Stimulated activated naive CD4-positive, alpha-beta T cell treated with Interleukin-2 at 50 U/mL for 16 hours (primary cell): ENCODE measurements around the gene RPGRIP1.
A peak's percentile ranks its signal among the peaks of the same experiment; 100 is the strongest.
"Not testable (repeated sequence)": the region's sequence is repeated elsewhere in the genome, so short reads cannot be mapped to it uniquely, and the experiment has no call there.

Source experiments
- DNase-seq: peaks from one replicate; lab custom pipeline; 2025; lab: John Stamatoyannopoulos, UW

Gene RPGRIP1

DNA sequence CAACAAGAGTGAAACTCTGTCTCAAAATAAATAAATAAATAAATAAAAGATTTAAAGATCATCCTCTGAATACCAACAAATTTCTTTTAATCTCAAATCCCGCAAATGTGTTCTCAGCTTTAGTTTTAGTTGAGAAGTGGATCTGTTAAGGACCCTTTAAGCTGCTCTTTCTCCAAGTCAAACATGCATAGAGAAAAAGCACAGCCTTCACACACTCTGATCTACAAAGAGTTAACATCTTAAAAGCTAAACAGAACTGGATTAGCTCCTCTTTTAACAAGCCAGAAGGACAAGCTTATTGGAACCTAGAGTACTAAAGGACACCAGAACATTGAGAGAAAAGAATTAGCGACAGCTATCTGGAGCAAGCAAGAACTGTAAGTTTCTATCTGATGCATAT lies at the start of gene RPGRIP1:
RPGRIP1 (plus strand) TSS at position 301 of the 400 bp plus-strand sequence. CDS start 7,894 bp downstream, outside the sequence.
- no peak for DNase-seq

DNA sequence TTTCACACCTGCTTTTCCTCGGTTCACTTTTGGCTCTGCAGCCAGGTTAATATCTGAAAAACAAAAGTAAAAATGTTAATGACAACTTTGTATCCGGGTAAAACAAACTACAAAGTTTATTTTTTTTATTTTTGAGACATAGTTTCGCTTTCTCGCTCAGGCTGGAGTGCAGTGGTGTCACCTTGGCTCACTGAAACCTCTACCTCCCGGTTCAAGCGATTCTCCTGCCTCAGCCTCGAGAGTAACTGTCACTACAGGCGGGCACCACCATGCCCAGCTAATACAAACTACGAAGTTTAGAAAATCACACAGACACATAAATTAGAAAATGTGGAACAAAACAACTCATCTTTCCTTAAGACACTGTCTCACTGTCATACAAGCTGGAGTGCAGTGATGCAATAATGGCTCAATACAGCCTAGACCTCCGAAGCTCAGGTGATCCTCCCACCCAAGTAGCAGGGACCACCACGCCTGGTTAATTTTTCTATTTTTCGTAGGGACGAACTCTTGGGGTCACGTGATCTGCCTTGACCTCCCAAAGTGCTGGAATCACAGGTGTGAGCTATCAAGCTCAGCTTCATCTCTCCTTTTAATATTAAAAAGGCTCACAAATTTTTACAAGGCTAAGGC lies 48.7 kb upstream of the RPGRIP1 start:
- DNase-seq, result peak; percentile 18

DNA sequence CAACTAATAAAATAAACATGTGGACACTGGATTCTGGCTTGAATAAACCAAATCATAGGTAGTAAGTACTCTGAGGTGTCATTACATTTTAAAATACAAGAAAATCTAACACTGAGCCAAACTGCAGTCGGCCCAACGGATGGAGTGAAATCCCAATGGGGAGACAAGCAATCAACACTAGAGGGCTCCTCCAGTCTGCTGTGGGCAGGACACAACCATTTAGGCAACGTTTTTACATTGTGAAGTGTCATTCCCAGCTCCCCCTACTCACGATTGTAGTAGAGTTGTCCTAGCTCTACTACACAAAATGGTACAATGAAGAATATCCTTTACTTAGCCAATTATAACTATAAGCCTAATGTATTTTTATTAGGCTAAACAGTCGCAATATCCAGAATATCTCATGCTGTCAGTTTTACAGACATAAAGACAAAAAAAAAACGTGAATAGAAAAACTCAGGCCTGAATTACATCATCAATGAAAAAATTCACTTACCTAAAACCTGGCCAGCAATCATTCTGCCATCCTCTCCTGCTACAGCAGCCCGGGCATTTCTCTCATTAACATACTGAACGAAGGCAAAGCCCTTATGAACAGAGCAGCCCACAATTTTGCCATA lies 46.3 kb upstream of the RPGRIP1 start:
- DNase-seq, result no peak

DNA sequence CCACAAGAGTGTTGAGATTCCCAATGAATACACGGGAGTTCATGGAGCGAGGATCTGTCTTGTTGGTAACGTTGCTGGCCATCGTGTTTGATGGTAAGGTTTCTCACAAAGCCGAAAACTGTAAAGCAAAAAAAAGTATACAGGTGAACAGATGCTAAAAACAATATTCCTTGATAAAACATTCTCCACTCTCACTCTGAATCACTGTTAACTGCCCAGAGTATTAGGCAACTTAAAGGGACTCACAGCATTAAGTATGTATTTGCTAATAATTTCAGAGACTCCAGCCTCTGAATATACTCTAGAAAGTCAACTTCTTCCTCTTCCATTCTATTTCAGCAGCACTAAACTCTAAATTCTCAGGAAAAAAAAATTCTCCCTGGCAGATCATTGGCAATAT lies 45.8 kb upstream of the RPGRIP1 start:
- DNase-seq, result no peak

DNA sequence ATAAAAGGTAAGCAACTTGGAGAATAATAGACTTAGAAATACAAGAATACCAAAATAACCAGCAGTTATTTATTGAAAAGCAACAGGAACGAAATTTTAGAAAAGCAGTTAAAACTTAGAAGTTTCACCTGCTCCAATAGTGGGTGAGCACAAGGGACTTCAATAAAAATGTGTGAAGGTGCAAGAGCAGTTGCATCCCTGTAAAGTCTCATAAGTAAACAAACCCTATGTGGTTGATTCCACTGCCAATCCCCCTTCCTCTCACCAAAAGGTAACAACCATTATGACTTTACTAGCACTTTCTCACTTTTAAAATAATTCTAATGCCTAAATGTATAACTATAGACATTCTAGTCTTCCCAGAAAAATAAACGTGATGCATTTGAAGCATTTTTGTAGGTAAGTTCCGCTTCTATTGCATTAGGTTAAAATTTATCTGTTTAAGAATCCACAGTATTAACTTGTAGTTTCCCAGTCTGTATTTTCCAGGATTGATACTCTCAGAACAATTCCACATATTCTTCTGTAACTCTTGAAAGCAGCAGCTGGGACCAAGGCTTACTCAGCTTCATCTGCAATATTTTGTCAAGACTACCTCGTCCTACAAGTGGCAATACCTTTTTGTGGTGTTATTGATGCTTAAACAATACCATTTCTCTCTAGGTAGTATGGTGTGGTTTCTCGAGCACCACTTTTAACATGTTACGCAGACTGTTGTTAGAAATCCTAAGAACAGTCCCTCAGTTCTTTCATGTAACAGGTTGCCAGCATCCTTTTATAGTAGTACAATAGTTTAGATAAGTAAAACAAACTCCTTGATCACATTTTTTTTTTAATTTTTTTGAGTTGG lies 42.7 kb upstream of the RPGRIP1 start:
- DNase-seq, result no peak

DNA sequence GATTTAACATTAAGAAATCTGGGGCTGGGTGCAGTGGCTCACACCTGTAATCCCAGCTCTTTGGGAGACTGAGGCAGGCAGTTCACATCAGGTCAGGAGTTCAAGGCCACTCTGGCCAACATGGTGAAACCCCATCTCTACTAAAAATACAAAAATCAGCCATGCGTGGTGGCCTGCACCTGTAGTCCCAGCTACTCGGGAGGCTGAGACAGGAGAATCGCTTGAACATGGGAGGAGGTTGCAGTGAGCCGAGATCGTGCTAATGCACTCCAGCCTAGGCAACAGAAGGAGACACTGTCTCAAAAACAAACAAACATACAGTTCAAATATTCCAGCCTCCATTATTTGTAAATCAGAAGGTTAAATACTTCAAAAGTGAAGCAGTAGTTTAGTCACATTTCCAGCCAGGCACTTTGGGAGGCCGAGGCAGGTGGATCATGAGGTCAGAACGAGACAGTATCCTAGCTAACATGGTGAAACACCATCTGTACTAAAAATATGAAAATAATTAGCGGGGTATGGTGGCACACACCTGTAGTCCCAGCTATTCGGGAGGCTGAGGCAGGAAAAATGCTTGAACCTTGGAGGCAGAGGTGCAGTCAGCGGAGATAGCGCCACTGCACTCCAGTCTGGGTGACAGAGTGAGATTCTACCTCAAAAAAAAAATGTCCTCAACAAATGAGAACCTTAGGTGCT lies 40.9 kb upstream of the RPGRIP1 start:
- no peak for DNase-seq

DNA sequence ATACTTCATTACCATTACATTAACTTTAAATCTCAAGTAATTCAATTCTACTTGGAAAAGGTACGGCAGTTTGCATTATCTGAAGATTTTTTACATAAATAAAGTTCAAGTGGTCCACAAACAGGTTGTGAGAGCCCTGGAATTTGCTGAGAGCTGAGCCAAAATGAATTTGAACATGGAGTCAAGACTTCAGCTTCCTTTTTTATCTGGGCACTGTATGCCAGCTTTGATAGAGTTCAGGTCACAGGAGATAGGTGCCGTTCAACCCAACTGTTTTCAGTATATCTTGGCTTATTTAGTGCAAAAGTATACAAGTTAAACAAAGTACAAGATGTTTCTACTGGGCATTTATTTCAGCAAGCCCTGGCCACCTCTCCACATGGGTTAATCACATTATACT lies 39.5 kb upstream of the RPGRIP1 start:
- no peak for DNase-seq

DNA sequence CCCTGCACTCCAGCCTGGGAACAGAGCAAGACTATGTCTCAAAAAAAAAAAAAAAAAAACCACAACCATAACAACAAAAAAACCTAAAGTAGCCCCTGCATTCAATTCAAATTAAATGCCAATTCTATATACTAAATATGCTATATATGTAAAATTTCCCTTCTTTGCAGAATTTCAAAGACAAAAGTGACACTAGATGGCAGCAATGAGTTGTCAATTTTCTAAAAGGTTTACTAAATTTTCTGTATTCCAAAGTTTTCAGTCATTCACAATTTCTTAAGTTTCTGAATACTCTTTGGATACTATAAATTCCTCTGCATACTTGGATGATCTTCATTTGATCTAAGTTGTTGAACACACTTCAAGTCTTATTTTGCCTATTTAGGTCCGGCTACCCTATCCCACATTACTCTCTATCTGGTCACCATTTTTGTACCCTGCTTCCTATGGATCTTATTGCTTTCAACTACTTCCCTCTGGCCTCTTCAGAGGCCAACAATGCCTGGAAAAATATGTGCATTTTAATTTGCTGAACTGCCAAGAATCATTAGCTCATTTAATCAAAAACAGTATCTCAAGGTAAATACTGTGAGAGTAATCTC lies 38.6 kb upstream of the RPGRIP1 start:
- no peak for DNase-seq

DNA sequence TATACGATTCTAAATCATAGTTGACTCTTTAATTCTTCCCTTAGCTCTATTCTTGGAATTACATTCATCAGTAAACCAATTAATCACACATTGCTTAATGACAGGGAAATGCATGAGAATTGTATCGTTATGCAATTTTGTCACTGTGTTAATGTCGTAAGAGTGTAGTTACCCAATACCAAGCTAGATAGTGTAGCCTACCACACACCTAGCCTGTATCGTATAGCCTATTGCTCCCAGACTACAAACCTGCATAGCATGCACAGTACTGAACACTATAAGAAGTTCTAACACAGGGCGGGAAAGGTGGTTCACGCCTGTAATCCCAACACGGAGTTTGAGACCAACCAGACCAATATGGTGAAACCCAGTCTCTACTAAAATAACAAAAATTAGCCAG lies 35.3 kb upstream of the RPGRIP1 start:
- no peak for DNase-seq

DNA sequence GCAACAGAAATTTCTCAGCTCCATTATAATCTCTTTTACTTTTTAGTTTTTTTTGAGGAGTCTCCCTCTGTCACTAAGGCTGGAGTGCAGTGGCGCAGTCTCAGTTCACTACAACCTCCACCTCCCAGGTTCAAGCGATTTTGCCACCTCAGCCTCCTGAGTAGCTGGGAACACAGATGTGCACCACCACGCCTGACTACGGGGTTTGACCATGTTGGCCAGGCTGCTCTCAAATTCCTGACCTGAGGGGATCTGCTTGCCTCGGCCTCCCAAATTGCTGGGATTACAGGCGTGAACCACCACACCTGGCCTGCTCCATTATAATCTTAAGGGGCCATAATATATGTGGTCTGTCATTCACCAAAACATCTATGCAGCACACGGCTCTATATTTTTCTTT lies 34.1 kb upstream of the RPGRIP1 start:
- DNase-seq, result no peak

DNA sequence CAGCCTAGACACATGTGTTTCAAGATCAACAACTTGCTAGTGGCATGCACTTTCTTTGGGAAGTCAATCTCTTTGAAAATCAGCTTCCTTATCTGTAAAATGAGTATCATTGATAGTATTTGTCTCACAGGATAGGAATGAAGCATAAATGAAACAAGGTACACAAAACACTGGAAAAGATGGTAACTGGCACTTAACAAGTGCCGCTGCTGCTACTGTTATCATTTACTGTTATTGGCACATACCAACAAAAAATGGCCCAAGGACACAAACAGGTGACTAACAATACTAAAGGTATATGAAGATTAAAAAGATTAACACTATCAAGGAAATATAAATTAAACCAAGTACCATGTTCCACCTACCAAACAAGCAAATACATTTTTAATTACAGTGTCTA lies 31.5 kb upstream of the RPGRIP1 start:
- no peak for DNase-seq

DNA sequence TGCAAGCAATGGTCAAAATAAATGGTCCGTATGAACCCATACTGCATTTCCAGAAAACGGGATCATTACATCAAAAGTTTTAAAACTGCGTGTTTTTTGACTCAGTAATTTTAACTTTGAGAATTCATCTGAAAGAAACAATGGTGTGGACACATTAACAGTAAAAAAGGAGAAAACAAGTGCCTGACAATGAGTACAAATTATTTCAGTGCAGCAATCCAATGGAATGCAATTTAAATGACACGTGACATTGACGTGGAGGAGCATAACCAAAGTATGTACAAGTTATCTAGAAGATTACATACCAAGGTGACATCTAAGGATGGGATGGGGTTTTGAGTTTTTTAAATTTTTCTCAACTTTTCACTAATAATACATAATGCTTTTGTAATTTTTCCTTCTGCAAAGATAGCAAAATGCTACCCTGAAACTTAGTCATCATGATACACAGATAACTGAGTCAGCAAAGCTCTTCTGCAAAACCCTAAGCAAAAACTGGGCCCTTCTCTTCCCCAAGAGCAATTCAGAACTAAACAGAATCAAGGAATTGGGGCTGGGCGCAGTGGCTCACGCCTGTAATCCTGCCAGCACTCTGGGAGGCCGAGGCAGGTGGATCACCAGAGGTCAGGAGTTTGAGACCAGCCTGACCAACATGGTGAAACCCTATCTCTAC lies 31.0 kb upstream of the RPGRIP1 start:
- DNase-seq, result no peak

DNA sequence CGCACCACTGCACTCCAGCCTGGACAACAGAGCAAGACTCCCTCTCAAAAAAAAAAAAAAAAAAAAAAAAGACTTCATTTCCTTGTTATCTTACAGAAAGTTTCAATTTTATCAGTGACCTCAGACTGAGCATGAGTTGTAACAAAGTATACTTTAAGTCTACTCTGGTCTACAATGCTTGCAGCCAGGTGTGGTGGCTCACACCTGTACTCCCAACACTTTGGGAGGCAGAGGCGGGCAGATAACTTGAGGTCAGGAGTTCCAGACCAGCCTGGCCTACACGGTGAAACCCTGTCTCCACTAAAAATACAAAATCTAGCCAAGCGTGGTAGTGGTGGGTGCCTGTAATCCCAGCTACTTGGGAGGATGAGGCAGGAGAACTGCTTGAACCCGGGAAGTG lies 28.7 kb upstream of the RPGRIP1 start:
- DNase-seq, result no peak

DNA sequence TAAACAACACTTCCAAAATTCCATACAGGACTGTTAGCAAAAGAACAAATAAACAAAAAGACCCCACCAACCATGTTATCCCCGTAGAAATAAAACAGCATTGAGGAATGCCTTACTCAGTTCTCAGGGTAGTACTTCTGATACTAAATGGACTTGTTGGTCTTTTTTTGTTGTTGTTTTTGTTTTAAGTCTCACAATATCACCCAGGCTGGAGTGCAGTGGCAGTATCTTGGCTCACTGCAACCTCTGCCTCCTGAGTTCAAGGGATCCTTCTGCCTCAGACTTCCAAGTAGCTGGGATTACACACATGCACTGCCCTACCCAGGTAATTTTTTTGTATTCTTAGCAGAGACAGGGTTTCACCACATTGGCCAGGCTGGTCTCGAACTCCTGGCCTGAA lies 27.7 kb upstream of the RPGRIP1 start:
- no peak for DNase-seq

DNA sequence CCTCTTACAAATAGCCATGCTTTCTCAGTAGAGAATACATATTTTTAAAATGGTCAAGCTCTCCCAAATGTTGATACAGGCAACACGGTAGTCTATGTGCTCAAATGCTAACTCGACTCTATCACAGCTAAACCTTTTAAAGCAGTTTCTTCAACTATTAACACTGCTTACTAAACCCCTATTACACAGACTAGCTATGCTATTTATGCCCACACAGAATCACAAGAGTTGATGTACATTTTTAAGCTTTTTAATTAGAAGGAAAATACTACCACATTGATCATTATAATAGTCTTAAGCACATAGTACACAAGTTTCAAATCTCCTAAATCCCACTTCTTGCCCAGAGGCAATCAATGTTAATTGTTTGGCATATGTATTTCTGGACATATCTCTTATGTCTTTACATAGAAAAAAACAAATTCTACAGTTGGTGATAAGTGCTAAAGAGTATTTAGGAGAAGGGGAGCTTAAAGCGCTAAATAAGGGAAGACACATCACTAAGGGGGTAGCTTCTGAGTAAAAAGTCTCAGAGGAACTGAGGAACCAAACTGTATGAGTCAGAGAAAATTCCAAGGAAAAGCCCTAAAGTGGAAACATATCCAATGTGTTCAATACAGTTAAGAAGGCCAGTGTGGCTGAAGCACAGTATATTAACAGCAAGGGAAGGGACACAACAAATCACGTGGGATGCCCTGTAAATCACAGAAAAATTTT lies 24.3 kb upstream of the RPGRIP1 start:
- DNase-seq, result no peak

DNA sequence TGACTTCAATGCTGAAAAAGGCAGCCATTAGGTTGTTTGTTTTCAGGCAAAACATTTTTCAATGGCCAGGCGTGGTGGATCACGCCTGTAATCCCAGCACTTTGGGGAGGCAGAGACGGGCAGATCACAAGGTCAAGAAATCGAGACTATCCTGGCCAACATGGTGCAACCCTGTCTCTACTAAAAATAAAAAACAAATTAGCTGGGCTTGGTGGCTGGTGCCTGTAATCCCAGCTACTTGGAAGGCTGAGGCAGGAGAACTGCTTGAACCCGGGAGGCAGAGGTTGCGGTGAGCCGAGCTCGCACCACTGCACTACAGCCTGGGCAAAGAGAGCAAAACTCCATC lies 23.8 kb upstream of the RPGRIP1 start:
- not testable (repeated sequence) for DNase-seq

DNA sequence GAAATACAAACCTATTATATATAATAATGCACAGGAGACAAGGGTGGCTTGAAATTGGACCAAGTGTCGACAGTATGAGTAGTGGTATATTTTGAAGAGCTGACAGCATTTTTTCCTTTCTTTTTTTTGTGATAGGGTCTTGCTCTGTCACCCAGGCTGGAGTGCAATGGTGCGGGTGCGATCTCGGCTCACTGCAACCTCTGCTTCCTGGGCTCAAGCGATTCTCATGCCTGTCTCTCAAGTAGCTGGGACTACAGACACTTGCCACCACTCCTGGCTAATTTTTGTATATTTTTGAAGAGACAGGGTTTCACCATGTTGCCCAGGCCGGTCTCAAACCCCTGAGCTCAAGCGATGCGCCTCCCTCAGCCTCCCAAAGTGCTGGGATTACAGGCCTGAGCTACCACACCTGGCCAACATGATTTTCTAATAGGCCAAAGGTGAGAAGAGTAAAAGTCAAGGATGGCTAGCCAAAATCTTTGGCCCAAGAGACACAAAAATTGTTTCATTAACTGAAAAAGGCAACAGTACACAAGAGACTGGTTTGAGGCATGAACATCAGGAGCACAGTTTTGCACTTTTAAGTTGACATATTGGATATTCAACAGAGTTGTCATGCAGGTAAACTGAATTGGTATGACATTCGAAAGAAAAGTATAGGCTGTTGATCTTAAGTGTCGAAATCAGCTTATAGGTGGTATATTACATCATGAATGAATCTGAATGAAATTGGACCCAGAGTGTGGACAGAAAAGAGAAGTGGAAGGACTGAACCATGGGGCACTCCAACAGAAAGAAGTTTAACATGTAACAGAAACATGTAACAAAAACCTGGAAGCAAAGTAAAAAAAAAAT lies 23.1 kb upstream of the RPGRIP1 start:
- DNase-seq, result no peak

DNA sequence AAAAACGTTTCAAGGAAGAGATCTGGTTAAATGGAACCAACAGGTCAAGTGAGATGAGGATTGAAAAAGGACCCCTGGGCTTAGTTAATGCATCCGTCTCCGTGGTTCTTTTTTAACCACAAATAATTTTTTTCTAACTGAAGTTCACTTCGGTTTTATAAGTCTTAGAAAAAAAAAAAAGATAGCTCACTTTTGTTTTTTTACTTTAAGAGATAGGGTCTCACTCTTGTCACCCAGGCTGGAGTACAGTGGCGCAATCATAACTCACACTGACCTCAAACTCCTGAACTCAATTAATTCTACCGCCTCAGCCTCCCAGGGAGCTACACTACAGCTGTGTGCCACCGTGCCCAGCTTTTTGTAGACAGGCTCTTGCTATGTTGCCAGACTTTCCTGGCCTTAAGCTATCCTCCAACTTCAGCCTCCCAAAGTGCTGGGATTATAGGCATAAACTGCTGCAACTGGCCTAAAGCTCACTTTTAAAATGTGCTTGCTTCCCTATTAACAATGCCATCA lies 22.4 kb upstream of the RPGRIP1 start:
- DNase-seq, result no peak

DNA sequence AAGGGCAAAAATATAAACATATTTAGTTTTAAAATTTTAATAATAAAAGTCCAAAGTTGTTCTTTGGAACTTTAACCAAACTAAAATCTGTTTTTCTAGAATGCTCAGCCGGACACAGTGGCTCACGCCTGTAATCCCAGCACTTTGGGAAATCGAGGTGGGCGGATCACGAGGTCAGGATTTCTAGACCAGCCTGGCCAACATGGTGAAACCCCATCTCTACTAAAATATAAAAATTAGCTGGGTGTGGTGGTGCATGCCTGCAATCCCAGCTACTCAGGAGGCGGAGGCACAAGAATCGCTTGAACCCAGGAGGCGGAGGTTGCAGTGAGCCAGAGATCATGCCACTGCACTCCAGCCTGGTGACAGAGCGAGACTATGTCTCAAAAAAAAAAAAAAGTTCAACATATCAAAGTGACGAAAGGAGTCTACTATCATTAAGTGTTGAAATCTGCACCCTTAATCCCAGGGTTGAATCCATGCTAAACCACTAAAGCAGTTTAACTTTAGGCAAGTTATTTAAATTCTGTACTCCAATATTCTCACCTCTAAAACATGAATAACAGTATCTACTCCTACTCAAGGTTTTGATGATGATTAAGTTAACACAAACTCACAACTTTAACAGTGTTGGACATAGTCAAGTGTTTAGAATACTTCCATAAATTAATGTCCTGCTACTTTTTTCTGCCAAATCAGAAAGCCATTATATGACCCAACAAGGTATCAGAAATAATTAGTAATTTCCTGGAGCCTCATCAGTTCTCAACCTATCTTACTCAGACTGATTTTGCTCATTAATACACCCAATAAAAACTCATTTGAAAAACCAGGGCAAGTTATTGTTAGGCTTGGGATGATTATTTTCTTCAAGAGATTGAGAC lies 21.6 kb upstream of the RPGRIP1 start:
- DNase-seq, result no peak
